DMS153 treated with DMSO at 0.1 percent for 48 hours (cell line): ENCODE results near the gene MEX3A.
"Not testable (repeated sequence)": the region's sequence is repeated elsewhere in the genome, so short reads cannot be mapped to it uniquely, and the experiment has no call there.

Experiments used
- DNase-seq: peaks from one replicate; lab custom pipeline; 2025; ENCODE audit not compliant: unreplicated experiment; lab: John Stamatoyannopoulos, UW

Gene MEX3A

DNA sequence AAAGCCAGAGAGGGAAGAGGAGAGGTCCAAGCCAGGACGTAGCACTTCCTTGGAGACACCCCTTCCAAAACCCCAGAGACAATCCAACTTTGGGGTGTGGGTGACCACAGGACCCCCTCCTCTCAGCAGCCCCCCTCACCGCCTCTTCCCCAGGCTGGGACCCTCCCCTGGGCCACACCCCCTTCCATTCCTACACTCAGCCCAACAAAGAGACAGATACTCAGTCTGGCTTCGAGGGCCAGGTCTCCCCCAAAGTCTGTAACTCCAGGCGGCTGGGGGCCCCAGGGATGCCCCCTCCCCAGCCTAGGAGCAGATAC is 1.4 kb downstream of the MEX3A start:
- no peak for DNase-seq

DNA sequence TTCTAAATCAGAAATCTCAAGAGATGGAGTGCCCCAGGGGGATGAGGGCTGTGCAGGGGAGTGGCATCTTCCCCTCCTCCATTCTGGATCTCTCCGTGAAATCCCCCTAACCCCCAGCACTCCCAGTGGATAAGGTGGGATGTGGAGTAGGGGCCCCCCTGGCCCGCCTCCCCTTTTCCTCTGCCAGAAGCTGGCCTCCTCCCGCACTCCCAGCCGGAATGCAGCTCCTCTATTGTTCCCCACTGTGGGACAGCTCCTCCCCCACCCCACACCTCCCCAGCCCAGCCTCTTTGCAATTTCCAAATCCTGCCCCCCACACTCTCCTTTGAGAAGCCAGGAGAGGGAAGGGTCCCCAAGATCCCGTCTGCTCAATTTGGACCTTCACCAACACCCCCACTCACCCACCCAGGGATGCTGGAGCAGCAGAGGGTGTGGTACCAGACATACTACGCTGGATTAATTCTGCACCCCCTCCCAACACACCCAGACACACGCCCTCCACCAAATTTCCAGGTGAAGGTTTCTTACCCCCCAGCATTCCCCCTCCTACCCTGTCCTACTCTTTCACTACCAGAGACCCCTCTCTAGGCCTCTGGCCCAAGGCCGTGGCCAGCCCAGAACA is 1.9 kb downstream of the MEX3A start:
- DNase-seq, result no peak

DNA sequence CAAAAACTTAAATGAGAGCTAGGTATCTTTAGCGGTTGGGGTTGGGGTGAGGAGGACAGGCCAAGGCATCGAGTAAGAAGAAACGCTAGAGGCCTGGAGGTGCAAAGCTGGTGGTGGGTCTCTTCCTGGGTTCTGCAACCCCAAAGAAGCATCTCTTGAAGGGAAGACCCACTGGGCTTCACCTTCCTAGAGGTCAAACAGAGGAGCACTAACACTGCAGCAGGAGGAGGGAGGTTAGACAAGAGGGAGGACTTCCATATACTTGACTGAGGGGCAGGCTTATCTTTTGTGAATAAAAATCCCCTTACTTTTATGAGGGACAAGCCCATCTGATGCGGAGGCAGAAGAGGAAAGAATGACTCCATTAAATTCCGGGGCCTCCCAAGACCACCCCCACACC is 2.5 kb downstream of the MEX3A start:
- no peak for DNase-seq

- DNase-seq, result no peak
These were observed 3.5 kb downstream of the MEX3A start for GRCh38 chr1:156078728-156079127.

DNA sequence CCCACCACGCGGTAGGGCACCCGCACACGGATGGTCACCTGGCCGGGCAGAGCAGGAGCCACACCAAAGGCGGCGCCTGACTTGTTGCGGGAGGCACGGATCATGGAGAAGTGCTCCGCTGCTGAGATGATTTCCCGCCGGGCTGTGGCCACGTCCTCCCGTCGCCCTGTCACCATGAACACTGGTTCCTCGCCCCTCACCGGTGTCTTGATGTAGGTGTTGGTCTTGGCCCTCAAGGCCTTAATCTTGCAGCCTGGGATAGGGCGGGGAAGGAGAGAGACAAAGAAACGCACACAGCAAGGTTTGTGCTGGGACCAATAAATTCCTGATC is 4.9 kb downstream of the MEX3A start:
- DNase-seq, result no peak

DNA sequence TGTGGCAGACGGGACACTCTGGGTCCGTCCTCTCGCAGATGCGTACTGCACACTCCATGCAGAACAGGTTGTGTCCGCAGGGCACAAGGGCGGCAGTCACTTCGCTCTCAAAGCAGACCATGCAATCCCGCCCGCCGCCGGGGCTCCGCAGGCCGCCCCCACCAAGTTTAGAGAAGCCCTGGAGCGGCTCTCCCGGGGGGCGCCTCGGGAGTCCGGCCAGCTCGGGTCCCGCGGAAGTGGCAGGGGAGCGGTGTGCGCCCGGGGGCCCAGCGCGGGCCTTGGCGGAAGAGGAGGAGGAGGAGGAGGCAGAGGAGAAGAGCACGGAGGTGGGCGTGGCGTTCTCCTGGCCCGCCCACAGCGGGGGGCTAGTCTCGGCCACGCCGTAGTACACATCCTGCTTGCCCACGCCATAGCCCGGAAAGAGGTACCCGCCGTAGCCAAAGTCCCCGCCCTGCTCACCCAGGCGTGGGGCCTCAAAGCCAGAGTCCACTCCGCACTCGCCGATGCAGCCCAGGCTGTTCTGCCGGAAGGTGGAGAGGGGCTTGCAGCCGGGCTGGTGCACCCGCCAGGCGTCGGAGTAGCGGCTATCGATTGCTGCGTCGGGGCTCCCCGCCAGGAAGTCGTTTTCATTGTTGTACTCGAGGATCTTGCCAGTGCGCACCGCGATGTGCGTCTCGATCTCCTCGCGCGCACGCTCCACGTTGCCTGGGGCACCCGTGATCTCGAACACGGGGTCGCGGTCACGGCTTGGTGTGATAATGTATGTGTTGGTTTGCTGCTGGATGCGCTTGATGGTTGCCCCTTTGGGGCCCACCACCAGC is 5.4 kb downstream of the MEX3A start:
- DNase-seq, result no peak

- no peak for DNase-seq
These were observed 6.5 kb downstream of the MEX3A start for GRCh38 chr1:156075775-156076204.

- DNase-seq, result no peak
These were observed 7.1 kb downstream of the MEX3A start for GRCh38 chr1:156075162-156075561.

DNA sequence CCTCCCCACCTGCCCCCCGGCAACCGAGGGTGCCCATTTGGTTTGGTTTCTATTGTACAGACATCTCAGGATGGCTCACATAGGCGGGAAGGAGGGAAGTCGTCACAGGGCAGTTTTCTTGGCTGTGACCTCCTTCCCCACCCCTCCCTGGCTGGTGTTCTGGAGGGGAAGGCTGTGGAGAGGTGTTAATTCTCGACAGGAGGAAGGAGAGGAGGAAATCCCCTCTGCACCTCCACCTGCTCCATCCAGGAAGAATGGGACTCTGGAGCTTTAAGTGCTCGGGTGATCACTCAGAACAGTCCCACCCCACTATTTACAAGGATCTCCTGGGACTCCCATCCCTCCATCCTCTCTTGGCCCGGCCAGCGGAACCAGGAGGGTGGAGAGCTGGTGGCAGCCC is 7.6 kb downstream of the MEX3A start:
- no peak for DNase-seq

GRCh38 chr1:156073740-156074139 is 8.5 kb downstream of the MEX3A start:
- no peak for DNase-seq

DNA sequence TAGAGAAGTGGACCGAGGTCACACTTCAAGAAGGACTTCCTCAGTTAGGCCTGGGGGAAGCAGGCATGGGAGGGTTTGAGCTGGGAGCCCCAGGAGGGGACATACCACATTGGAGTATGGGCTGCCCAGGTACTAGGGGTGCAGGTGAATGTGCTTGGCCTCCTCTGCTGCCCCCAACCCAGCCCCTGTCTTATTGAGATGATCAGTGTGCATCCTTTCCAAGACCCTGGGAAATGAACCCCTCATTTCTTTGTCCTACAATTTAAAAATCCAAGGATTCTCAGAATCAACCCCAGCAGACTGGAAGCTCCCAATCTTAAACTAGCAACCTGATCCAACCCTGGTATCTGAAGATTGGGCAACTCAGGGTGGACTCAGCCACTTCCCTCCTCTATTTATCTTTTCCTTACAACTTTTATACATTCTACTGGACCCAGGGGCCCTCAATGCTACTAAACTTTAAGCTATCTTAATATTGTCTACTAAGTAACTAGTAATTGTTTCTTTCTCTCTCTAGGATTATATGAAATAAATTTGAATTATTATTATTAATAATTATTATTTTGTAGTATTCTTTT is 9.1 kb downstream of the MEX3A start:
- no peak for DNase-seq

GRCh38 chr1:156072251-156072650 is 10.0 kb downstream of the MEX3A start:
- no peak for DNase-seq

- not testable (repeated sequence) for DNase-seq
These were observed 10.9 kb downstream of the MEX3A start for GRCh38 chr1:156071332-156071816.

- DNase-seq, result no peak
These were observed 11.7 kb downstream of the MEX3A start for GRCh38 chr1:156070548-156070947.

GRCh38 chr1:156069490-156070455 is 12.5 kb downstream of the MEX3A start:
- no peak for DNase-seq

GRCh38 chr1:156067262-156067661 is 15.0 kb downstream of the MEX3A start:
- no peak for DNase-seq

DNA sequence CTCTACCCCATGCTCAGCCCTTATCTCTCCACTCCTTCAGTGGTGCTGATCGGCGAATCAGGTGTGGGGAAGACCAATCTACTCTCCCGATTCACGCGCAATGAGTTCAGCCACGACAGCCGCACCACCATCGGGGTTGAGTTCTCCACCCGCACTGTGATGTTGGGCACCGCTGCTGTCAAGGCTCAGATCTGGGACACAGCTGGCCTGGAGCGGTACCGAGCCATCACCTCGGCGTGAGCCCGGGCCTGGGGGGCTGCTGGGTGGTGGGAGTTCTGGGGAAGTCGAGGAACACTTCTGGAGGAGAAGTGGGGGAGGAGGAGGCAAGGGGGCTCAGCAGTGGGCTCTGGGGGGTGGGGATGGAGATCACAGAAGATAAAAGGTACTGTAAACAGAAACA is 16.4 kb downstream of the MEX3A start:
- DNase-seq, result no peak

GRCh38 chr1:156065212-156065611 is 17.1 kb downstream of the MEX3A start:
- no peak for DNase-seq

GRCh38 chr1:156064615-156065014 is 17.6 kb downstream of the MEX3A start:
- DNase-seq, result no peak

DNA sequence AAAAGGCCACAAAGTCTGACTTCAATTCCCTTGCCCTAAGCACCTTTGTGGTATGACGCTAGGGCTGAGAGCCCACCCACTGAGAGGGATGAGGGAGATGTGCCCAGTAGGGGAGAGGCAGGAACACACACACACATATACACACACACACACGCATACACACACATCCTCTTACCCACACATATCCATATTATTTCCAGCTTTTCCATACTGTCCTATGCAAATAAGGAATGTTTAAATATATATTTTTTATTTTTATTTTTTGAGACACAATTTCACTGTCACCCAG is 18.3 kb downstream of the MEX3A start:
- DNase-seq, result no peak

GRCh38 chr1:156062189-156062588 is 20.1 kb downstream of the MEX3A start:
- no peak for DNase-seq
